ENCODE measurements around the gene TIMM22.

The TIMM22 gene

GRCh38 chr17:1000597-1001461 lies 3.9 kb downstream of the TIMM22 start:
- no peak for TF ChIP-seq POLR2AphosphoS5 (IDR thresholded peaks at IDR 0.05; ENCODE audit: low read depth, low read length)
- TF ChIP-seq, protein P1, sequence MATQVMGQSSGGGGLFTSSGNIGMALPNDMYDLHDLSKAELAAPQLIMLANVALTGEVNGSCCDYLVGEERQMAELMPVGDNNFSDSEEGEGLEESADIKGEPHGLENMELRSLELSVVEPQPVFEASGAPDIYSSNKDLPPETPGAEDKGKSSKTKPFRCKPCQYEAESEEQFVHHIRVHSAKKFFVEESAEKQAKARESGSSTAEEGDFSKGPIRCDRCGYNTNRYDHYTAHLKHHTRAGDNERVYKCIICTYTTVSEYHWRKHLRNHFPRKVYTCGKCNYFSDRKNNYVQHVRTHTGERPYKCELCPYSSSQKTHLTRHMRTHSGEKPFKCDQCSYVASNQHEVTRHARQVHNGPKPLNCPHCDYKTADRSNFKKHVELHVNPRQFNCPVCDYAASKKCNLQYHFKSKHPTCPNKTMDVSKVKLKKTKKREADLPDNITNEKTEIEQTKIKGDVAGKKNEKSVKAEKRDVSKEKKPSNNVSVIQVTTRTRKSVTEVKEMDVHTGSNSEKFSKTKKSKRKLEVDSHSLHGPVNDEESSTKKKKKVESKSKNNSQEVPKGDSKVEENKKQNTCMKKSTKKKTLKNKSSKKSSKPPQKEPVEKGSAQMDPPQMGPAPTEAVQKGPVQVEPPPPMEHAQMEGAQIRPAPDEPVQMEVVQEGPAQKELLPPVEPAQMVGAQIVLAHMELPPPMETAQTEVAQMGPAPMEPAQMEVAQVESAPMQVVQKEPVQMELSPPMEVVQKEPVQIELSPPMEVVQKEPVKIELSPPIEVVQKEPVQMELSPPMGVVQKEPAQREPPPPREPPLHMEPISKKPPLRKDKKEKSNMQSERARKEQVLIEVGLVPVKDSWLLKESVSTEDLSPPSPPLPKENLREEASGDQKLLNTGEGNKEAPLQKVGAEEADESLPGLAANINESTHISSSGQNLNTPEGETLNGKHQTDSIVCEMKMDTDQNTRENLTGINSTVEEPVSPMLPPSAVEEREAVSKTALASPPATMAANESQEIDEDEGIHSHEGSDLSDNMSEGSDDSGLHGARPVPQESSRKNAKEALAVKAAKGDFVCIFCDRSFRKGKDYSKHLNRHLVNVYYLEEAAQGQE (IDR thresholded peaks at IDR 0.05; ENCODE audit: insufficient read depth in 1 of 2, low read depth in 2 of 2, low read length in 2 of 2), result no peak
- TF ChIP-seq FOXP2 (optimal IDR thresholded peaks at IDR 0.05; ENCODE audit: borderline replicate concordance, extremely low read depth, extremely low read length, insufficient read depth), result peak; percentile 56
- TF ChIP-seq SIN3A (IDR thresholded peaks at IDR 0.05; ENCODE audit: borderline replicate concordance, insufficient read depth, low read length), result peak; percentile 17; the same call in 1 of the 2 replicates
- TF ChIP-seq TAF1 (IDR thresholded peaks at IDR 0.05; ENCODE audit: borderline replicate concordance, insufficient read depth, low read length), result no peak

DNA sequence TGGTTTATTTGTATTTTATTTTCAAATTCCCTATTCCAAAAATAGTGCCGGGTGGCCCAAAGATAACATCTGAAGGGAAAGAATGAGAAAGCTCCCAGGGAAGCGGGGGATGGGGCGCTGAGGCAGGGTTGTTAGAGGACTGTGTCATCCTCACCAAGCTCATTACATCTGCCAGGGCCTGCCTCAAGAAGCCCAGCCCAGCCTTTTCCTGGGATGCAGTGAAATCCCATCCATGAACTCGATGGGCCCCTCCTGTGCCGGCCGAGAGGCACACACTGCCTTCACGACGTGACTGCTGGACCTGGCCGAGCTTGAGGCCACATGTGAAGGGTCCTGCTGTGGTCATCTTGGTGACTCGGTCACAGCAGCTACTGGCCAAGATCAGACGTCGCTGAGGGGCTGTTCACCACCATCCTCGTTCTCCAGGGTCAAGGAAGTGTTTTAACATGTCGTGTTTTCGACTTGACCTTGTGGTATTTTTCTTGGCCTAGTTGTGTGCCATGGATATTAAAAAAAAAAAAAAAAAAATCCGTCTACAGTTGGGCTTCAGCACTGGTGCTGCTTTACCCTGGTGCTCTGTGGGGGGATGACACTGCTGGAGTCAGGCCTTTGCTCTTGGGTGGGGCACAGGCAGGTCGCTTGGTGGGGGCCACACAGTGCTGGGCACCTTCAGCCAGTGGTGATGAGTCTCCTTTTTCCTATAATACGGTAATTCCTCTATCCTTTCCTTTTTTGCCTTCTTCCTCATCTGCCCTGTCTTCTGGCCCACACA lies 4.9 kb downstream of the TIMM22 start:
- TF ChIP-seq TAF1 (IDR thresholded peaks at IDR 0.05; ENCODE audit: borderline replicate concordance, insufficient read depth, low read length), result peak; percentile 33; the same call in 1 of the 2 replicates
- TF ChIP-seq, protein P1 (IDR thresholded peaks at IDR 0.05; ENCODE audit: insufficient read depth in 1 of 2, low read depth in 2 of 2, low read length in 2 of 2), result no peak

- no peak for TF ChIP-seq POLR2AphosphoS5 (IDR thresholded peaks at IDR 0.05; ENCODE audit: low read depth, low read length)
These were observed 5.5 kb downstream of the TIMM22 start for GRCh38 chr17:1002412-1002753.

DNA sequence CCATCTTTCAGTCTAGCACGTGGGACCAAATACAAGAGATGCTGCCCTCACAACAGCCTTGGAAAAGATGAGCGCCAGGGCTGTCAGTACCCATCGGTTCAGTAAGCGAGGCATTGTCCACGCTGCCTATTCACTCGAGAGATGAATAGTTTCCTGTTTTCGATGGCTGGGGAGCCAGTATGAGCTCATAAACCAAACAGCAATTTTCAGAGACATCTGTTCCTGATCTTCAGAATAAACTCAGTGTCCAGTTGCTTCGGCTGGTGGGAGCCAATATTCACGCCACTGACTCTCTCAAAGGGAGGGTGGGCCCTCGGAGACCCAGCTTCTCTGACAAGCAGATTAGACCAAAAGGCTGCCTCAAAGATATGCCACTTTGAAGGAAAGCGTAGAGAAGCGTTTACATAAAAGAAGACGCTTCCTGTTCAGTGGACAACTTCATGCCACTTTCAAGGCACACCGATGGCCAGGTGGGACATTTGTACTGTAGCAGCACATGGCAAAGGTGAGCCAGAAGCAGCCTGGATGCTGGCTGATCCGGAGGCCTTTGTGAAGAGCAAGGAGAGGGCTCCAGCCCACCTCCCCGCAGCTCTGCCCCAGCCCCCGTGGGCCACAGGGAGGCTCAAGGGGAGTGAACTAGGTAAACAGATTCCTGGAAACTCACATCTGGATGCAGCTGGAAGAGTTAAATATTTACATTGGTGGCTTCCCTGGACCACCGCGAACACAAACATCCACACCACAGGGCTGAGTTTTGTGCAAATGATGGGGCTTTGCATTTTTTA lies 6.0 kb downstream of the TIMM22 start:
- TF ChIP-seq POLR2AphosphoS5 (IDR thresholded peaks at IDR 0.05; ENCODE audit: low read depth, low read length) (0 out of 2 replicates have a peak, but pooled peaks have one; percentile 36), FOXP2 (optimal IDR thresholded peaks at IDR 0.05; ENCODE audit: borderline replicate concordance, extremely low read depth, extremely low read length, insufficient read depth) (no peak), TAF1 (IDR thresholded peaks at IDR 0.05; ENCODE audit: borderline replicate concordance, insufficient read depth, low read length) (0 out of 2 replicates have a peak, but pooled peaks have one; percentile 6), SIN3A (IDR thresholded peaks at IDR 0.05; ENCODE audit: borderline replicate concordance, insufficient read depth, low read length) (peak; percentile 68; the same call in 1 of the 2 replicates)
- TF ChIP-seq, protein P1 (IDR thresholded peaks at IDR 0.05; ENCODE audit: insufficient read depth in 1 of 2, low read depth in 2 of 2, low read length in 2 of 2), result 0 out of 4 replicates have a peak, but pooled peaks of 1 of the 2 experiments have one; percentile 35

- TF ChIP-seq FOXP2 (optimal IDR thresholded peaks at IDR 0.05; ENCODE audit: borderline replicate concordance, extremely low read depth, extremely low read length, insufficient read depth) (no peak), POLR2AphosphoS5 (IDR thresholded peaks at IDR 0.05; ENCODE audit: low read depth, low read length) (no peak), TAF1 (IDR thresholded peaks at IDR 0.05; ENCODE audit: borderline replicate concordance, insufficient read depth, low read length) (no peak), SIN3A (IDR thresholded peaks at IDR 0.05; ENCODE audit: borderline replicate concordance, insufficient read depth, low read length) (no peak)
- TF ChIP-seq, protein P1 (IDR thresholded peaks at IDR 0.05; ENCODE audit: insufficient read depth in 1 of 2, low read depth in 2 of 2, low read length in 2 of 2), result no peak
These were observed 6.7 kb downstream of the TIMM22 start for GRCh38 chr17:1003633-1003971.
